HG02623 (cell line): ENCODE data around the gene FRMD4A.

Experiments used
- ATAC-seq: cut with Tn5 transposase; IDR thresholded peaks from one replicate; pipeline ENCODE4 v1.9.1; 2021; ENCODE audit warnings: moderate library complexity; ENCODE audit not compliant: unreplicated experiment

Gene FRMD4A

GRCh38 chr10:13637303-13637856 lies 693.3 kb downstream of the FRMD4A start:
- ATAC-seq = no peak

GRCh38 chr10:13636776-13637175 lies 693.9 kb downstream of the FRMD4A start:
- no peak for ATAC-seq

- no peak for ATAC-seq
Observed at GRCh38 chr10:13634207-13634606, 696.5 kb downstream of the FRMD4A start.

GRCh38 chr10:13633689-13634088 lies 697.0 kb downstream of the FRMD4A start:
- no peak for ATAC-seq

GRCh38 chr10:13632884-13633440 lies 697.8 kb downstream of the FRMD4A start:
- ATAC-seq = no peak

GRCh38 chr10:13632440-13632839 lies 698.3 kb downstream of the FRMD4A start:
- no peak for ATAC-seq

GRCh38 chr10:13631594-13631993 lies 699.1 kb downstream of the FRMD4A start:
- ATAC-seq = no peak

GRCh38 chr10:13630231-13630630 lies 700.5 kb downstream of the FRMD4A start:
- no peak for ATAC-seq

- ATAC-seq = no peak
Observed at GRCh38 chr10:13629116-13629515, 701.6 kb downstream of the FRMD4A start.

GRCh38 chr10:13628661-13629060 lies 702.1 kb downstream of the FRMD4A start:
- ATAC-seq = no peak

- no peak for ATAC-seq
Observed at GRCh38 chr10:13627459-13628310, 703.0 kb downstream of the FRMD4A start.

- ATAC-seq = no peak
Observed at GRCh38 chr10:13624630-13625029, 706.1 kb downstream of the FRMD4A start.

GRCh38 chr10:13621931-13622330 lies 708.8 kb downstream of the FRMD4A start:
- no peak for ATAC-seq

- ATAC-seq = no peak
Observed at GRCh38 chr10:13617116-13617515, 713.6 kb downstream of the FRMD4A start.

GRCh38 chr10:13615650-13616300 lies 714.9 kb downstream of the FRMD4A start:
- no peak for ATAC-seq

- no peak for ATAC-seq
Observed at GRCh38 chr10:13614530-13615332, 716.0 kb downstream of the FRMD4A start.

- ATAC-seq = no peak
Observed at GRCh38 chr10:13613519-13613918, 717.2 kb downstream of the FRMD4A start.

GRCh38 chr10:13612654-13613373 lies 717.9 kb downstream of the FRMD4A start:
- no peak for ATAC-seq

- ATAC-seq = no peak
Observed at GRCh38 chr10:13608246-13608853, 722.4 kb downstream of the FRMD4A start.
